MCF 10A (cell line): ENCODE results near the gene DNAJC10. TPM values are rescaled to one million over a fixed set of nuclear protein-coding genes. Genes with fewer than 3 reads are reported as not detected.

ENCODE experiments used
- BruUV-seq: library from RNA; stranded (reverse); fragments of 400-500 nt; replicated peaks from 2 replicates; lab custom pipeline; 2021; lab: Mats Ljungman, UMichigan
- CTCF ChIA-PET: fragments of 300-600 bp; sonication (Branson Sonifier 250); formaldehyde crosslinking; extraction: SDS; loops from one replicate; lab custom pipeline; 2021; ENCODE audit warnings: antibody characterized with exemption, inconsistent platforms; lab: Yijun Ruan, JAX
- POLR2A ChIA-PET: fragments of 300-600, 350-650 bp; sonication (Branson Sonifier 250); formaldehyde crosslinking; extraction: SDS; loops from one replicate; lab custom pipeline; 2020; ENCODE audit warnings: antibody characterized with exemption, inconsistent platforms; lab: Yijun Ruan, JAX
- DNase-seq: peaks from one replicate; pipeline ENCODE4 v3.0.0-alpha.2; 2018; ENCODE audit not compliant: unreplicated experiment
- H3K27ac Mint-ChIP-seq: one replicate; pipeline ENCODE4 v1.8.0; 2022; ENCODE audit warnings: mild to moderate bottlenecking, low read depth, mixed read lengths; ENCODE audit not compliant: unreplicated experiment
- H3K27me3 Mint-ChIP-seq: one replicate; pipeline ENCODE4 v1.8.0; 2022; ENCODE audit warnings: mixed read lengths; ENCODE audit not compliant: insufficient read depth, unreplicated experiment
- H3K36me3 Mint-ChIP-seq: one replicate; pipeline ENCODE4 v1.8.0; 2022; ENCODE audit warnings: mild to moderate bottlenecking, moderate library complexity, mixed read lengths; ENCODE audit not compliant: insufficient read depth, unreplicated experiment
- H3K4me1 Mint-ChIP-seq: one replicate; pipeline ENCODE4 v1.8.0; 2022; ENCODE audit warnings: mixed read lengths; ENCODE audit not compliant: insufficient read depth, unreplicated experiment
- H3K4me3 Mint-ChIP-seq: one replicate; pipeline ENCODE4 v1.8.0; 2022; ENCODE audit warnings: mild to moderate bottlenecking, moderate library complexity, mixed read lengths; ENCODE audit not compliant: unreplicated experiment
- H3K9me3 Mint-ChIP-seq: one replicate; pipeline ENCODE4 v1.8.0; 2022; ENCODE audit warnings: mixed read lengths; ENCODE audit not compliant: unreplicated experiment
- CTCF ChIP-seq: fragments of 200-600 bp; IDR thresholded peaks from one replicate; pipeline ENCODE4 v1.8.0; 2022; ENCODE audit warnings: antibody characterized with exemption, mild to moderate bottlenecking; ENCODE audit not compliant: unreplicated experiment
- intact Hi-C: fragments of 100-400 bp; cut with micrococcal nuclease; formaldehyde crosslinking; loops from 2 replicates; pipeline ENCODE4 v1.14.1; 2022
- total RNA-seq: library from RNA; stranded (reverse); gene quantifications from 2 replicates; pipeline ENCODE4 v1.2.3, GENCODE V29; 2022

The DNAJC10 gene
- total RNA-seq, 1 experiment from 2014 or later = 204 TPM

- H3K36me3 Mint-ChIP-seq = no peaks in the 10 kb centered on the region
- no peak for DNase-seq
- ChIA-PET POLR2A (no interaction called here), CTCF (interaction anchor here (0.6 to 1.7 kb wide), 2 partner anchors 14 to 31 kb away, joined by 3 read pairs; no protein-coding TSS in a partner anchor)
- H3K4me1 Mint-ChIP-seq = no peaks in the 10 kb centered on the region
- no peak overlapping the region for H3K4me3 Mint-ChIP-seq
- no peak overlapping the region for H3K27ac Mint-ChIP-seq
- no TSS peak for BruUV-seq
- H3K27me3 Mint-ChIP-seq = no peaks in the 10 kb centered on the region
- TF ChIP-seq CTCF = no peak
- intact Hi-C loops = no loop called here
- no peaks in the 10 kb centered on the region for H3K9me3 Mint-ChIP-seq
Observed at GRCh38 chr2:182824056-182824766, 108.2 kb downstream of the DNAJC10 start.

- no peak overlapping the region for H3K4me3 Mint-ChIP-seq
- no peaks in the 10 kb centered on the region for H3K27me3 Mint-ChIP-seq
- POLR2A ChIA-PET = no interaction called here
- H3K27ac Mint-ChIP-seq = no peak overlapping the region
- H3K4me1 Mint-ChIP-seq = no peaks in the 10 kb centered on the region
- H3K9me3 Mint-ChIP-seq = no peaks in the 10 kb centered on the region
- CTCF ChIA-PET = interaction anchor here (0.6 to 1.7 kb wide), 2 partner anchors 15 to 30 kb away, joined by 3 read pairs; no protein-coding TSS in a partner anchor
- no peak for TF ChIP-seq CTCF
- DNase-seq = no peak
- H3K36me3 Mint-ChIP-seq = no peaks in the 10 kb centered on the region
- intact Hi-C loops = no loop called here
- BruUV-seq = no TSS peak
Observed at GRCh38 chr2:182824767-182825158, 108.7 kb downstream of the DNAJC10 start.

GRCh38 chr2:182826064-182826463, 110.0 kb downstream of the DNAJC10 start:
- Mint-ChIP-seq H3K27me3 (no peaks in the 10 kb centered on the region), H3K27ac (no peak overlapping the region), H3K4me3 (no peak overlapping the region), H3K4me1 (no peaks in the 10 kb centered on the region), H3K9me3 (no peaks in the 10 kb centered on the region), H3K36me3 (no peaks in the 10 kb centered on the region)
- DNase-seq = no peak
- BruUV-seq = no TSS peak
- ChIA-PET POLR2A (no interaction called here), CTCF (interaction anchor here (0.6 kb wide), 1 partner anchor 14 kb away, joined by 4 read pairs; no protein-coding TSS in a partner anchor)
- intact Hi-C loops = no loop called here
- no peak for TF ChIP-seq CTCF

GRCh38 chr2:182826496-182826895, 110.4 kb downstream of the DNAJC10 start:
- ChIA-PET CTCF (no interaction called here), POLR2A (no interaction called here)
- no peak overlapping the region for H3K4me3 Mint-ChIP-seq
- no TSS peak for BruUV-seq
- H3K9me3 Mint-ChIP-seq = no peaks in the 10 kb centered on the region
- no peak for DNase-seq
- intact Hi-C loops = no loop called here
- H3K36me3 Mint-ChIP-seq = no peaks in the 10 kb centered on the region
- TF ChIP-seq CTCF = no peak
- no peaks in the 10 kb centered on the region for H3K4me1 Mint-ChIP-seq
- H3K27me3 Mint-ChIP-seq = no peaks in the 10 kb centered on the region
- H3K27ac Mint-ChIP-seq = no peak overlapping the region
